Measurements from ENCODE around the gene BNIPL.

Gene BNIPL

DNA sequence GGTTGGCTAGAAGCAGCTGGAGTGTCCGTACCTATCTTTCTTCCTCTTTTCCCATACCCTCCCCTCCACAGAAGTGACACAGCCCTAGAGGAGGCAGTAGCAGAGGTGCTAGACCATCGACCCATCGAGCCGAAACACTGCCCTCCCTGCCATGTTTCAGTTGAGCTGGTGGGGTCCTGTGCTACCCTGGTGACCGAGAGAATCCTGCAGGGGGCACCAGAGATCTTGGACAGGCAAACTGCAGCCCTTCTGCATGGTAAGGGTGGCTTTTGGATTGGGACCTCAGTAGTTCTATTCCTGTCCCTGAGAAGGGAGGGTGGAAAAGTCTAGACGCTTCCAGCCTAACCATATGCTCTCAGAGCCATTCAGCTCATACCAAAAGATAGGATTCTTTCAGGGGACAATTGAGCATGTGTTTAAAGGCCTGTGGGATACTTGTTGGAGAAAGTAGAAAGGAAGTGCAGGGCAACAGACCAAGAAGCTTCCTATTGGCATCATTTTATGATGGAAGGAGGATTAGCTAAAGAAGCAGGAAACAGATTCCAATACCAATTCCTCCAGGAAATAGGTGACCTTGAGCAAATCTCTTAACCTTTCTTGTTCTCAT is 11.7 kb upstream of the BNIPL start:
- TF ChIP-seq, protein P1, sequence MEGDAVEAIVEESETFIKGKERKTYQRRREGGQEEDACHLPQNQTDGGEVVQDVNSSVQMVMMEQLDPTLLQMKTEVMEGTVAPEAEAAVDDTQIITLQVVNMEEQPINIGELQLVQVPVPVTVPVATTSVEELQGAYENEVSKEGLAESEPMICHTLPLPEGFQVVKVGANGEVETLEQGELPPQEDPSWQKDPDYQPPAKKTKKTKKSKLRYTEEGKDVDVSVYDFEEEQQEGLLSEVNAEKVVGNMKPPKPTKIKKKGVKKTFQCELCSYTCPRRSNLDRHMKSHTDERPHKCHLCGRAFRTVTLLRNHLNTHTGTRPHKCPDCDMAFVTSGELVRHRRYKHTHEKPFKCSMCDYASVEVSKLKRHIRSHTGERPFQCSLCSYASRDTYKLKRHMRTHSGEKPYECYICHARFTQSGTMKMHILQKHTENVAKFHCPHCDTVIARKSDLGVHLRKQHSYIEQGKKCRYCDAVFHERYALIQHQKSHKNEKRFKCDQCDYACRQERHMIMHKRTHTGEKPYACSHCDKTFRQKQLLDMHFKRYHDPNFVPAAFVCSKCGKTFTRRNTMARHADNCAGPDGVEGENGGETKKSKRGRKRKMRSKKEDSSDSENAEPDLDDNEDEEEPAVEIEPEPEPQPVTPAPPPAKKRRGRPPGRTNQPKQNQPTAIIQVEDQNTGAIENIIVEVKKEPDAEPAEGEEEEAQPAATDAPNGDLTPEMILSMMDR (IDR thresholded peaks at IDR 0.05; ENCODE audit: borderline replicate concordance, insufficient read depth, low read depth, low read length), result peak; percentile 85
- H3K4me3 ChIP-seq (ENCODE audit: low read depth, low read length), result no peak overlapping the region

DNA sequence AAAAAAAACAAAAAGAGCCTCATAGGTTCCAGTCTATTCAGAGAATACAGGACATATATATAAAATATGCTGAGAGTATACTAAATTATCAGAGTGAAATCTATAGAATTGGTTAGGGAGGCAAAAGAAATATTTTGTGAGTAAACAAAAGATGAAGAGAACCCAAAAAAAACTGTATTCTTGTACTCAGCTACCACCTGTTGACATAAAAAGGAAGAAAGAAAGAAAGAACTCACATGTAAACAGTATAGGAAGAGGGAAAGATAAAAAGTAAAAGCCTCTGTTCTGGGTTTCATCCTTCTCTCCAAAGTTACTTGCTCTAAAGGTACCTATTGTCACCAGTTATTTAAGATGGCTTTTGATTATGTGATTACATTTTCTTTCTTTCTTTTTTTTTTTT is 9.9 kb upstream of the BNIPL start:
- no peak overlapping the region for H3K4me3 ChIP-seq (ENCODE audit: low read depth, low read length)
- TF ChIP-seq, protein P1 (IDR thresholded peaks at IDR 0.05; ENCODE audit: borderline replicate concordance, insufficient read depth, low read depth, low read length), result no peak

DNA sequence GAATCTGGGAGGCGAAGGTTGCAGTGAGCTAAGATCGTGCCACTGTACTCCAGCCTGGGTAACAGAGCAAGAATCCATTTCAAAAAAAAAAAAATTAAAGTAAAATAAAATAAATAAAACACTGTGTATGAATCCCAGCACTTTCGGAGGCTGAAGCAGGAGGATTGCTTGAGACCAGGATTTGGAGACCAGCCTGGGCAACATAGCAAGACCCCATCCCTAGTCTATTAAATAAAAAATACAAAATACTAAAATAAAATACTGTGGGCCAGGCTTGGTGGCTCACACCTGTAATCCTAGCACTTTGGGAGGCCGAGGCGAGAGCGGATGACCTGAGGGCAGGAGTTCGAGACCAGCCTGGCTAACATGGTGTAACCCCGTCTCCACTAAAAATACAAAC is 4.2 kb upstream of the BNIPL start:
- TF ChIP-seq, protein P1 (IDR thresholded peaks at IDR 0.05; ENCODE audit: borderline replicate concordance, insufficient read depth, low read depth, low read length), result no peak
- no peak overlapping the region for H3K4me3 ChIP-seq (ENCODE audit: low read depth, low read length)

DNA sequence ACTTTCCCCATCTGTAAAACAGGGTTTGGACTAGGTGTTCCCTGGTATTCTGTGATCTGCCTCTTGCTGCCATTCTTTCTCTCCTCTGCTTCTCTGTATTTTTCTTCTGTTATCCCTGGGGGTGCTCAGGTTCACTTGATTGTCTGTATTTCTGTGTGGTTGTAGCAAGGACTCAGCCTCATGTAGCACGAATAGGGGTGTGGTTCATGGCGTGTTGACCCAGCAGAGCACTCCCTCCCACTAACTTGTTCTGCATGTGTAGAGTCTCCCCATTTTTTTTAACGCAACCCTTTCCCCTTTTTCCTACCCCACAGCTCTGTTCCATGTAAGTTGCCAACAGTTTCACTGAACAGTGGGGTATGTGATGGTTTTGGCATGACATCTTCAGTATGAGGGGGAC is 1.2 kb upstream of the BNIPL start:
- H3K4me3 ChIP-seq (ENCODE audit: low read depth, low read length), result no peak overlapping the region
- TF ChIP-seq, protein P1 (IDR thresholded peaks at IDR 0.05; ENCODE audit: borderline replicate concordance, insufficient read depth, low read depth, low read length), result no peak

DNA sequence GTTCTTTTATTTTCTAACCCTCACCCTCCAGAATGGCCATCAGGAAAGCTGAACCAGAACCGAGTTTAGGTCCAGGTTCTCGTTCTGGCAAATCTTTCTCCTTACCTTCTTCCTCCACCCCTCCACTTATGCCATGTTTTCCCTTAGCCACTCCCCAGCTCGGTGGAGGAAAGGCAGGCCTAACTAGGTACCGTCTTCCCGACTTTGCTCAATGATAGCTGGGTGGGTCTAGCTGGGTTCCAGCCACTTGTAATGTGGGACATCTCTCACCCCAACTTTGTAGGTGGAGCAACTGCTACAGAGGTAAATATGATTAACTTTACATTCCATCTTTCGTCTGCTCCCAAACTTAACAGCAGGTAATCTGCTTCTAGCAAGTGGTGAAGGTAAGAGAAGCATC is 646 bp downstream of the BNIPL start:
- TF ChIP-seq, protein P1 (IDR thresholded peaks at IDR 0.05; ENCODE audit: borderline replicate concordance, insufficient read depth, low read depth, low read length), result no peak
- H3K4me3 ChIP-seq (ENCODE audit: low read depth, low read length), result no peak overlapping the region

DNA sequence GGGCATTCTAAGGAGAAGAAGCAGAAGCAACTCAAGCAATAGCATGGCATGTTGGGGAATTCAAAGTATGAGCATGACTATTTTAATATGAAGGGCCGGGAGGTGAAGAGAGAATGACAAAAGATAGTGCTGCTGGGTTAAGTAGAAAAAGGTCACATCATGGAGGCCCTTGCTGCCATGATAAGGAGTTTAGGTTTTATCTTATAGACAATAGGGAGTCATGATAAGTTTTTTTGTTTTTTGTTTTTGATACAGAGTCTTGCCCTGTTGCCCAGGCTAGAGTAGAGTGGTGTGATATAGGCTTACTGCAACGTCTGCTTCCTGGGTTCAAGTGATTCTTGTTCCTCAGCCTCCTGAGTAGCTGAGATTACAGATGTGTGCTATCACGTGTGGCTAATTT is 3.1 kb downstream of the BNIPL start:
- TF ChIP-seq, protein P1 (IDR thresholded peaks at IDR 0.05; ENCODE audit: borderline replicate concordance, insufficient read depth, low read depth, low read length), result no peak
- H3K4me3 ChIP-seq (ENCODE audit: low read depth, low read length), result no peak overlapping the region

DNA sequence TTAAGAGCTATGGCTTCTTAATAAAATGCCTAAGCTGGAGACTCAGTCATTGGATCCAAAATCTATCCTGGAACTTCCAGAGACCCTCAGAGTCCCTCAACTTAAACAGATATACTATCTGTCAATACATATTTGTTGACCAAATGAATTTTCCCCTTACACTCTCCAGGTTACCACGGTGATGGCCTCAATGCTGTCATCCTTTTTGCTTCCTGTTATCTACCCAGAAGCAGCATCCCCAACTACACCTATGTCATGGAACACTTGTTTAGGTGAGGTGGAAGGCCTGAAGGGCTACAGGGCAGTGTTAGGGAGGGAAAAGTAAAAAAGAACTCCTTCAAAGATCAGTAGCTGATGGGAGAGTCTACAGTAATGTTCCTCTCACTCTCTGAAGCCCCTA is 6.8 kb downstream of the BNIPL start:
- TF ChIP-seq, protein P1 (IDR thresholded peaks at IDR 0.05; ENCODE audit: borderline replicate concordance, insufficient read depth, low read depth, low read length), result no peak

More for the DNA sequence above, 6.8 kb downstream of the BNIPL start:
- H3K4me3 ChIP-seq (ENCODE audit: low read depth, low read length), result no peak overlapping the region
